ENCODE data around the gene MCTP2.

MCTP2 gene

GRCh38 chr15:94353488-94353820, 122.1 kb downstream of the MCTP2 start:
- no peak for DNase-seq (ENCODE audit: low read depth in 2 of 2)

GRCh38 chr15:94354655-94355054, 123.3 kb downstream of the MCTP2 start:
- no peak for DNase-seq (ENCODE audit: low read depth in 2 of 2)

GRCh38 chr15:94359716-94360115, 128.4 kb downstream of the MCTP2 start:
- DNase-seq (ENCODE audit: low read depth in 2 of 2) = no peak

- DNase-seq (ENCODE audit: low read depth in 2 of 2) = no peak
These were observed 128.9 kb downstream of the MCTP2 start for GRCh38 chr15:94360251-94360685.

GRCh38 chr15:94362385-94363092, 131.2 kb downstream of the MCTP2 start:
- no peak for DNase-seq (ENCODE audit: low read depth in 2 of 2)

- no peak for DNase-seq (ENCODE audit: low read depth in 2 of 2)
These were observed 132.0 kb downstream of the MCTP2 start for GRCh38 chr15:94363382-94363781.

GRCh38 chr15:94366781-94367180, 135.4 kb downstream of the MCTP2 start:
- DNase-seq (ENCODE audit: low read depth in 2 of 2) = no peak

GRCh38 chr15:94367726-94368535, 136.6 kb downstream of the MCTP2 start:
- no peak for DNase-seq (ENCODE audit: low read depth in 2 of 2)

- no peak for DNase-seq (ENCODE audit: low read depth in 2 of 2)
These were observed 139.0 kb downstream of the MCTP2 start for GRCh38 chr15:94370206-94370935.

- DNase-seq (ENCODE audit: low read depth in 2 of 2) = no peak
These were observed 139.6 kb downstream of the MCTP2 start for GRCh38 chr15:94370936-94371285.

- no peak for DNase-seq (ENCODE audit: low read depth in 2 of 2)
These were observed 141.5 kb downstream of the MCTP2 start for GRCh38 chr15:94372821-94373220.

GRCh38 chr15:94375997-94376396, 144.6 kb downstream of the MCTP2 start:
- DNase-seq (ENCODE audit: low read depth in 2 of 2) = no peak

- no peak for DNase-seq (ENCODE audit: low read depth in 2 of 2)
These were observed 148.6 kb downstream of the MCTP2 start for GRCh38 chr15:94379986-94380385.

GRCh38 chr15:94380798-94381197, 149.4 kb downstream of the MCTP2 start:
- no peak for DNase-seq (ENCODE audit: low read depth in 2 of 2)

GRCh38 chr15:94381384-94381783, 150.0 kb downstream of the MCTP2 start:
- DNase-seq (ENCODE audit: low read depth in 2 of 2) = no peak

- no peak for DNase-seq (ENCODE audit: low read depth in 2 of 2)
These were observed 151.7 kb downstream of the MCTP2 start for GRCh38 chr15:94383041-94383440.

- no peak for DNase-seq (ENCODE audit: low read depth in 2 of 2)
These were observed 152.3 kb downstream of the MCTP2 start for GRCh38 chr15:94383706-94384105.

GRCh38 chr15:94385441-94385840, 154.1 kb downstream of the MCTP2 start:
- no peak for DNase-seq (ENCODE audit: low read depth in 2 of 2)

GRCh38 chr15:94386351-94386750, 155.0 kb downstream of the MCTP2 start:
- DNase-seq (ENCODE audit: low read depth in 2 of 2) = no peak

- no peak for DNase-seq (ENCODE audit: low read depth in 2 of 2)
These were observed 156.1 kb downstream of the MCTP2 start for GRCh38 chr15:94387442-94387841.

- DNase-seq (ENCODE audit: low read depth in 2 of 2) = no peak
These were observed 156.6 kb downstream of the MCTP2 start for GRCh38 chr15:94387849-94388441.

GRCh38 chr15:94395640-94396039, 164.3 kb downstream of the MCTP2 start:
- no peak for DNase-seq (ENCODE audit: low read depth in 2 of 2)
